HepG2 (cell line): ENCODE data around the gene BMERB1. TPM values are rescaled to one million over a fixed set of nuclear protein-coding genes. Genes with fewer than 3 reads are reported as not detected.

Experiments
- ATAC-seq: fragments of 200-7000 bp; cut with Tn5 transposase; 3 replicates; pipeline ENCODE4 v1.9.1; 2020; ENCODE audit warnings: mild to moderate bottlenecking, moderate library complexity
- BruUV-seq: library from RNA; stranded (reverse); fragments of 400-500 nt; replicated peaks from 2 replicates; lab custom pipeline; 2021; lab: Mats Ljungman, UMichigan
- CTCF ChIA-PET: fragments of 300-600 bp; formaldehyde crosslinking; extraction: SDS; loops from one replicate; lab custom pipeline; 2021; ENCODE audit warnings: low total read pairs, inconsistent platforms, low intra/inter-chr PET ratio; lab: Yijun Ruan, JAX
- POLR2A ChIA-PET: fragments of 350-600 bp; sonication (Branson Sonifier 250); formaldehyde crosslinking; loops from one replicate; lab custom pipeline; 2020; ENCODE audit warnings: antibody characterized with exemption, inconsistent platforms; lab: Yijun Ruan, JAX
- DNase-seq: peaks from one replicate; pipeline ENCODE4 v3.0.0-alpha.2; 2015; ENCODE audit warnings: low spot score
- FAIRE-seq: peaks from 3 replicates; lab custom pipeline; 2011; peaks lifted over from hg19 to GRCh38; lab: Jason Lieb, UNC
- H2AFZ ChIP-seq: one replicate; pipeline ENCODE4 v1.6.1; 2011; ENCODE audit warnings: low read length, inconsistent platforms
- H3K27ac ChIP-seq: fragments of 300-600 bp; 3 replicates; pipeline ENCODE4 v1.8.0; 2011; ENCODE audit warnings: mixed run types, mild to moderate bottlenecking, mixed read lengths, low read length, inconsistent platforms; ENCODE audit not compliant: insufficient read depth; ENCODE audit errors: extremely low read length
- H3K27me3 ChIP-seq, 2 experiments: fragments of 200-600 bp in 1 of 2; 2 replicates in 1 of 2; 3 replicates in 1 of 2; pipeline versions ENCODE4 v1.6.0 to v1.8.0; 2011; ENCODE audit warnings: low read length in 2 of 2, mild to moderate bottlenecking in 2 of 2, moderate library complexity in 2 of 2, inconsistent platforms in 1 of 2; ENCODE audit not compliant: insufficient read depth in 2 of 2, control insufficient read depth in 1 of 2
- H3K36me3 ChIP-seq, 2 experiments: fragments of 200-600 bp in 1 of 2; replicated peaks in 1 of 2; 2 replicates in 1 of 2; 3 replicates in 1 of 2; pipeline versions ENCODE4 v1.5.1 to v1.8.0; 2011; ENCODE audit warnings: low read length in 2 of 2, inconsistent platforms in 1 of 2; ENCODE audit not compliant: insufficient read depth in 2 of 2, control insufficient read depth in 1 of 2
- H3K4me1 ChIP-seq: 2 replicates; pipeline ENCODE4 v1.5.1; 2012; ENCODE audit warnings: low read length, inconsistent platforms; ENCODE audit not compliant: insufficient read depth
- H3K4me2 ChIP-seq: 2 replicates; pipeline ENCODE4 v1.6.0; 2011; ENCODE audit warnings: low read depth, low read length, inconsistent platforms
- H3K4me3 ChIP-seq, 3 experiments: fragments of 200-600 bp in 1 of 3; sonication (generic), shearing (Covaris generic) in 1 of 3; replicated peaks in 1 of 3; 2 replicates each; pipeline ENCODE4 v1.5.1; 2011 to 2016; ENCODE audit warnings: low read length in 3 of 3, inconsistent platforms in 2 of 3, low read depth in 2 of 3, mild to moderate bottlenecking in 2 of 3, control low read depth in 1 of 3, mixed read lengths in 1 of 3; ENCODE audit not compliant: insufficient read depth in 1 of 3
- H3K79me2 ChIP-seq: one replicate; pipeline ENCODE4 v1.6.1; 2011; ENCODE audit warnings: low read length, inconsistent platforms; ENCODE audit not compliant: insufficient read depth
- H3K9ac ChIP-seq: 2 replicates; pipeline ENCODE4 v1.6.0; 2011; ENCODE audit warnings: mild to moderate bottlenecking, low read depth, low read length, inconsistent platforms; ENCODE audit not compliant: insufficient read depth
- H3K9me3 ChIP-seq: 2 replicates; pipeline ENCODE4 v1.5.1; 2012; ENCODE audit warnings: mild to moderate bottlenecking, low read length
- H4K20me1 ChIP-seq: 2 replicates; pipeline ENCODE4 v1.6.0; 2011; ENCODE audit warnings: inconsistent platforms, mild to moderate bottlenecking, low read length, moderate library complexity; ENCODE audit not compliant: insufficient read depth
- AFF4 ChIP-seq: sonication (generic); formaldehyde crosslinking; IDR thresholded peaks from 2 replicates; pipeline ENCODE4 v1.4.0; 2020; ENCODE audit warnings: missing genetic modification reagents
- ARID2 ChIP-seq: sonication (generic); formaldehyde crosslinking; IDR thresholded peaks from 2 replicates; pipeline ENCODE4 v1.8.1; 2022; ENCODE audit warnings: mild to moderate bottlenecking, missing genetic modification reagents, borderline replicate concordance
- FOXO1 ChIP-seq: sonication (generic); formaldehyde crosslinking; IDR thresholded peaks from 2 replicates; pipeline ENCODE4 v1.4.0; 2020; ENCODE audit warnings: missing genetic modification reagents
- MED13 ChIP-seq: sonication (generic); formaldehyde crosslinking; IDR thresholded peaks from 2 replicates; pipeline ENCODE4 v1.5.0; 2020; ENCODE audit warnings: missing genetic modification reagents
- MEIS2 ChIP-seq: sonication (generic); formaldehyde crosslinking; IDR thresholded peaks from 2 replicates; pipeline ENCODE4 v1.9.0; 2021; ENCODE audit warnings: mild to moderate bottlenecking, missing genetic modification reagents
- NR2F6 ChIP-seq, 2 experiments: IDR thresholded peaks; 2 replicates each; pipeline ENCODE4 v1.6.1; 2016; ENCODE audit warnings: antibody characterized with exemption in 1 of 2, mild to moderate bottlenecking in 1 of 2
- PAWR ChIP-seq: sonication (generic); formaldehyde crosslinking; IDR thresholded peaks from 2 replicates; pipeline ENCODE4 v1.4.0; 2020; ENCODE audit warnings: missing genetic modification reagents, mild to moderate bottlenecking, borderline replicate concordance
- PCBP1 ChIP-seq: fragments of 200-400 bp; formaldehyde crosslinking; IDR thresholded peaks from 2 replicates; pipeline ENCODE4 v1.6.1; 2017; ENCODE audit warnings: mild to moderate bottlenecking, low read depth, low read length, borderline replicate concordance
- SOX6 ChIP-seq, 2 experiments: fragments of 450-650 bp in 1 of 2; sonication (generic) in 1 of 2; formaldehyde crosslinking in 1 of 2; IDR thresholded peaks; 2 replicates each; pipeline versions ENCODE4 v1.4.0 to v1.6.1; 2017 to 2020; ENCODE audit warnings: antibody characterized with exemption in 1 of 2, mild to moderate bottlenecking in 1 of 2, missing genetic modification reagents in 1 of 2
- TCF7 ChIP-seq: sonication (generic); IDR thresholded peaks from 2 replicates; pipeline ENCODE4 v1.6.1; 2016; ENCODE audit warnings: antibody characterized with exemption, low read depth
- TP53 ChIP-seq: sonication (generic); formaldehyde crosslinking; conservative IDR thresholded peaks from 2 replicates; pipeline ENCODE4 v1.4.0; 2020; ENCODE audit warnings: missing genetic modification reagents
- U2AF2 ChIP-seq: fragments of 200-400 bp; formaldehyde crosslinking; IDR thresholded peaks from 2 replicates; pipeline ENCODE4 v1.6.1; 2017; ENCODE audit warnings: low read depth, mild to moderate bottlenecking, low read length
- ZNF101 ChIP-seq: sonication (generic); formaldehyde crosslinking; IDR thresholded peaks from 2 replicates; pipeline ENCODE4 v1.4.0; 2020; ENCODE audit warnings: mild to moderate bottlenecking, low read depth, missing genetic modification reagents, borderline replicate concordance
- ZNF33B ChIP-seq: sonication (generic); formaldehyde crosslinking; IDR thresholded peaks from 2 replicates; pipeline ENCODE4 v1.5.1; 2020; ENCODE audit warnings: mild to moderate bottlenecking, missing genetic modification reagents
- ZNF83 ChIP-seq: sonication (generic); formaldehyde crosslinking; IDR thresholded peaks from 2 replicates; pipeline ENCODE4 v1.4.0; 2020; ENCODE audit warnings: missing genetic modification reagents, mild to moderate bottlenecking, borderline replicate concordance
- whole genome bisulfite sequencing: methylation state at CpG from one replicate; pipeline ENCODE4 v1.1.6; 2017; ENCODE audit warnings: low lambda C conversion rate; 5-methylcytosine and 5-hydroxymethylcytosine counted together
- in situ Hi-C: cut with HindIII; loops from 2 replicates; pipeline ENCODE4 v1.10.0; 2017; ENCODE audit warnings: low pct_unique_long_range_greater_than_20kb; ENCODE audit not compliant: extremely low pct_ligation_motif_present
- intact Hi-C: fragments of 100-400 bp; cut with micrococcal nuclease; formaldehyde crosslinking; loops from one replicate; pipeline ENCODE4 v1.10.0; 2022; ENCODE audit not compliant: unreplicated experiment
- polyA plus RNA-seq, 8 experiments: library from polyadenylated mRNA; depleted of rRNA in 3 of 8; stranded (reverse) in 7 of 8; unstranded in 1 of 8; fragments of >200 nt; fragmentation: Illumina TruSeq in 4 of 8; extraction: Trizol in 4 of 8; gene quantifications; 2 replicates each; pipeline versions ENCODE4 v1.2.1 to v1.2.3, GENCODE V29; 2011 to 2016; ENCODE audit warnings: low read depth in 4 of 8, missing spikeins in 1 of 8, mixed read lengths in 1 of 8; ENCODE audit not compliant: insufficient read depth in 1 of 8
- total RNA-seq, 5 experiments: library from RNA; depleted of rRNA; stranded (reverse); fragments of >200 nt; fragmentation: Illumina TruSeq; extraction: Trizol; gene quantifications; 2 replicates each; pipeline ENCODE4 v1.2.3, GENCODE V29; 2016; ENCODE audit warnings: low read depth in 1 of 5
- TF ChIP-seq, protein P1 (sequence below): sonication (generic); formaldehyde crosslinking; IDR thresholded peaks from 2 replicates; pipeline ENCODE4 v1.8.1; 2022; ENCODE audit warnings: low read depth, mild to moderate bottlenecking, missing genetic modification reagents

The BMERB1 gene
- total and polyA plus RNA-seq, 2 of the 13 experiments (the other 11 are each of a cell fraction or from before 2014, with no cell fraction given), result 1.4 TPM

- 52% methylated on average over 10 of the region's 10 CpGs for WGBS
- TF ChIP-seq TP53 (CRISPR knock-in tag) (no peak), MED13 (CRISPR knock-in tag) (no peak), ZNF83 (CRISPR knock-in tag) (no peak), PAWR (no peak), U2AF2 (no peak), ZNF101 (no peak), NR2F6 (IDR thresholded peaks at IDR 0.05) (no peak), NR2F6 (CRISPR knock-in tag; IDR thresholded peaks at IDR 0.05) (no peak), TCF7 (no peak), FOXO1 (CRISPR knock-in tag) (no peak), PCBP1 (no peak), SOX6 (IDR thresholded peaks at IDR 0.05) (no peak), SOX6 (CRISPR knock-in tag; IDR thresholded peaks at IDR 0.05) (no peak), ZNF33B (no peak), AFF4 (CRISPR knock-in tag) (no peak), ARID2 (CRISPR knock-in tag) (no peak), MEIS2 (CRISPR knock-in tag) (no peak)
- TF ChIP-seq, protein P1, sequence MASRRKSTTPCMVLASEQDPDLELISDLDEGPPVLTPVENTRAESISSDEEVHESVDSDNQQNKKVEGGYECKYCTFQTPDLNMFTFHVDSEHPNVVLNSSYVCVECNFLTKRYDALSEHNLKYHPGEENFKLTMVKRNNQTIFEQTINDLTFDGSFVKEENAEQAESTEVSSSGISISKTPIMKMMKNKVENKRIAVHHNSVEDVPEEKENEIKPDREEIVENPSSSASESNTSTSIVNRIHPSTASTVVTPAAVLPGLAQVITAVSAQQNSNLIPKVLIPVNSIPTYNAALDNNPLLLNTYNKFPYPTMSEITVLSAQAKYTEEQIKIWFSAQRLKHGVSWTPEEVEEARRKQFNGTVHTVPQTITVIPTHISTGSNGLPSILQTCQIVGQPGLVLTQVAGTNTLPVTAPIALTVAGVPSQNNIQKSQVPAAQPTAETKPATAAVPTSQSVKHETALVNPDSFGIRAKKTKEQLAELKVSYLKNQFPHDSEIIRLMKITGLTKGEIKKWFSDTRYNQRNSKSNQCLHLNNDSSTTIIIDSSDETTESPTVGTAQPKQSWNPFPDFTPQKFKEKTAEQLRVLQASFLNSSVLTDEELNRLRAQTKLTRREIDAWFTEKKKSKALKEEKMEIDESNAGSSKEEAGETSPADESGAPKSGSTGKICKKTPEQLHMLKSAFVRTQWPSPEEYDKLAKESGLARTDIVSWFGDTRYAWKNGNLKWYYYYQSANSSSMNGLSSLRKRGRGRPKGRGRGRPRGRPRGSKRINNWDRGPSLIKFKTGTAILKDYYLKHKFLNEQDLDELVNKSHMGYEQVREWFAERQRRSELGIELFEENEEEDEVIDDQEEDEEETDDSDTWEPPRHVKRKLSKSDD (CRISPR knock-in tag), result no peak
Observed at GRCh38 chr16:15521758-15522509, 87.5 kb downstream of the BMERB1 start.

More at GRCh38 chr16:15521758-15522509, 87.5 kb downstream of the BMERB1 start:
- no peak overlapping the region for H3K4me3 ChIP-seq
- H3K4me2 ChIP-seq, result no peak overlapping the region
- ATAC-seq (no peak), DNase-seq (no peak), FAIRE-seq (no peak)
- in situ Hi-C loops (no loop called here), intact Hi-C loops (no loop called here)
- H4K20me1 ChIP-seq, result no peaks in the 10 kb centered on the region
- POLR2A ChIA-PET, result no interaction called here
- no peak overlapping the region for H3K27ac ChIP-seq
- H3K9ac ChIP-seq, result no peak overlapping the region
- H3K4me1 ChIP-seq, result peaks cover 26% of the 10 kb centered on the region
- no peaks in the 10 kb centered on the region for H3K36me3 ChIP-seq
- BruUV-seq, result no TSS peak
- H3K9me3 ChIP-seq, result no peaks in the 10 kb centered on the region
- CTCF ChIA-PET, result interaction anchor here (1.8 kb wide), 1 partner anchor 183 kb away, joined by 13 read pairs; no protein-coding TSS in a partner anchor
- no peaks in the 10 kb centered on the region for H3K27me3 ChIP-seq
- H2AFZ ChIP-seq, result no peak overlapping the region
- H3K79me2 ChIP-seq, result no peaks in the 10 kb centered on the region
